GM12892 (cell line): ENCODE results near the gene PKHD1.
A peak's percentile ranks its signal among the peaks of the same experiment; 100 is the strongest.

Experiments used
- DNase-seq: peaks from one replicate; pipeline ENCODE4 v3.0.0; 2011; ENCODE audit not compliant: insufficient read length
- FAIRE-seq: peaks from 2 replicates; lab custom pipeline; 2011; peaks lifted over from hg19 to GRCh38; lab: Jason Lieb, UNC
- POLR2A ChIP-seq: IDR thresholded peaks from 2 replicates; pipeline ENCODE4 v1.6.1; 2011; ENCODE audit warnings: low read depth, low read length, control low read depth
- POLR2AphosphoS5 ChIP-seq: IDR thresholded peaks from 2 replicates; pipeline ENCODE4 v1.6.1; 2011; ENCODE audit warnings: low read depth, low read length, control low read depth
- TAF1 ChIP-seq: IDR thresholded peaks from 2 replicates; pipeline ENCODE4 v1.6.1; 2011; ENCODE audit warnings: low read depth, mild to moderate bottlenecking, control low read depth, low read length, borderline replicate concordance

Gene PKHD1

DNA sequence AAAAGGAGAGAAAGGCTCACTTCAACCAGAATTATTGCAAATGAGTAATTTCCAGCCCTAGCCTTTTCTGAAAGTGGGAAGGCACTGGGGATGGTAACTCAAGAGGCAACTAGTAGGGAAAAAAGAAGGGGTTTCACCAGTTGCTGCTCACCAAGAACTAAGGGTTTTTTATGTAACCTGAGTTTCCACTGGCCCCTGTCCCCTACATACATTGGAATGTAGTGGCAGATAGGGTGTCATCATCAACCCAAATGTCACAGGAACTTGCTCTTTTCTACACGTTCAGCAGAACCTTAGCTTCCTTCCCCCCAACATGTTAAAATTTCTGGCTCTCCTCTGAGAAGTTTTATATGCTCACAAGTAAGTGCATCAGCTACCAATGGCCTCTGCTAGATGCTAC is 38.2 kb upstream of the PKHD1 start:
- no peak for FAIRE-seq
- no peak for DNase-seq
- no peak for TF ChIP-seq POLR2AphosphoS5
- TF ChIP-seq POLR2A, result no peak
- TF ChIP-seq TAF1, result no peak

DNA sequence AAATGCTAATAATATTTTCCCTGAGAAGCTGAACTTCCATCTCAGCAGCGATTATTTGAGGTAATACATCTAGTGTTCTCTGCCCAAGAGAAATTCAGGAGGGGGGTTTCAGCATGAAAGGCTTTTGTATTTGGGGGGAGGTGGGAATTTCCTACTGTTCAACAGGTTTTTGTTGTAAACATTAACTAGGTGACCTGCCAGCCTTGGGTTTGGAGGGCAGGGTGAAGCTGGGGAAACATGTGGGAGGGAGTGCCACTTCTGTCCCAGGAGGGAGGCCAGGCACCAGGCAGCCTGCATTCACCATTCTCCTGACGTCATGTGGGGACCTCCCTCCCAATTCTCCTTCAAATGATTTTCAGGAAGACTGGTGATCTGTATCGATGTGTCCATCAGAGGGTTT is 37.7 kb upstream of the PKHD1 start:
- FAIRE-seq (no peak), DNase-seq (no peak)
- no peak for TF ChIP-seq POLR2A
- no peak for TF ChIP-seq TAF1
- no peak for TF ChIP-seq POLR2AphosphoS5

DNA sequence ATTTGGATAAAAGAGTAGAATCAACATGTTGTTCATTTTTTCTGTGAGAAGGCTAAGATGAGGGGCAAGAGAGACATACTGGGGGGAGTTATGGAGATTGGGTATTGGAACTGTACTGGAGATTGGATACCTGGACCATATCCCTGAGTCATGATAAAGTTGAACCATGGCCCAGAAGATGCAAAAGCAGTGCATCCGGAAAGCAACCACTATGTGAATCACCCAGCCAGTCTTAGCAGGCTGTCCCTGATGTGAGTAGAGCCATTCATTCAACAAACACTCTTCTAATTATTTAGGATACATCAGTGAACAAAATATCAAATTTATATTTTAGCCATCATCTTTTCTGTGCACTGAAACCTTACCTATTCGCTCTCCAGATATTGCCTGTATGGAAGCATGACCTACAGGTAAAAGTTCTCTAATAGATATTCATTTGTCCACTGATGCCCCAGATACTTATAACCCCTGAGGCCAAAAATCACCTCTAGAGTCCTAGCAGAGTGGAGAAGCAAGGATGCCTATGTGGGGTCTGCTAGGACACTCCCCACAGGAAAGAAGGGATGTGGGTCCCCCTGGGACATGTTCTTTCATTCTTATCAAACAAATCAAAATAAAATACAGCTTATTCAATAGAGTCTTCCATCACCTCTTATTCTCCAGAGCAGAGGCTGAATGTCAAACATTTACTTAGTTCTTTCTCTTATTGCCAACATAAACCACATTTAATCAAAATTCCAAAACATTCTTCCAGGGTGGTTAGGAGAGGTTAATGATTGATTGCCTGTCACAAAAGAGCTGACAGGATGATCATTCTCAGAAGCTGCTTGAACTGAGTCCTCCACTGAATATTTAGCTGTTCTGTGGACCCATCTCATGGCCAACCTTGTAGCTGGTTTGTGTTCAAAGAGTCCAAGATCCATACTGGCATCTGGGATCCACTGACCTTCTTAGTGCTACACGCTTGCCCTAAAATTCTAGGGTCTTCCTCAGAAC is 37.0 kb upstream of the PKHD1 start:
- no peak for TF ChIP-seq POLR2A
- TF ChIP-seq TAF1, result no peak
- no peak for TF ChIP-seq POLR2AphosphoS5
- FAIRE-seq, result no peak
- DNase-seq, result no peak

DNA sequence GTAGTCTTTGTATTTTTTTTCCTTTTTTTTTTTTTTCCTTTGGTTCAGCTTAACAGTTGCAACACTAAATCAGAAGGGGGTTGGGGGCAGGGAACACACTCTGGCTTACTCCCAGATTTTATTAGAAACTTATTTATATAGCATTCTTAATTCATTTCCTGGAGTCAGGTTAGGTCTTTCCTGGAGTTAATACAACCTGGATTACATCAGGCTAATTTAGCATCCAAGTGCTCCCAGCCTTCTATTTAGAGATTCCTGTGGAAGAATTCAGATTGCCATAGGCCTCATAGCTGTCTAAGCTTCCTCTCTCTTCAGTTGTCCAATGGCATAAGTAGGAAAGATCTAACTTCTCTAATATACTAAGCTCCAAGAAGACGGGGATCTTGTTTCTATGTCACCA is 35.8 kb upstream of the PKHD1 start:
- no peak for FAIRE-seq
- TF ChIP-seq POLR2A (no peak), POLR2AphosphoS5 (no peak), TAF1 (no peak)
- DNase-seq, result no peak

DNA sequence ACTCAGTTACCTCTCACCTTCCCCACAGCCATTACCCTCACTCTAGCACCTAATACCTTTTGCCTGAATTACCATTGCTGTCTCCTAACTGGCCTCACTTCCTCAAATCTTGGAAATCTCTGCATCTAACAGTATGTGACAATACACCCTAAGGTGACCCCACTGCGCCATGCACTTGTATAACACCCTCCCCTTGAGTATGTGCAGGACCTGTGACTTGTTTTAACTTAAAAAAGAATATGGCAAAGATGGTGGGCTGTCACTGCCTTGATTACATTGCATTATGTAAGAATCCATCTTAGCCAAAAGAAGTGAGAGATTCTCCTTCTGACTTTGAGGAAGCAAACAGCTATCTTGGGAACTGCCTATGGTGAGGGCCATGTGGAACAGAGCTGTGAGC is 29.9 kb upstream of the PKHD1 start:
- DNase-seq, result no peak
- no peak for FAIRE-seq
- no peak for TF ChIP-seq POLR2AphosphoS5
- TF ChIP-seq POLR2A, result no peak
- TF ChIP-seq TAF1, result no peak

DNA sequence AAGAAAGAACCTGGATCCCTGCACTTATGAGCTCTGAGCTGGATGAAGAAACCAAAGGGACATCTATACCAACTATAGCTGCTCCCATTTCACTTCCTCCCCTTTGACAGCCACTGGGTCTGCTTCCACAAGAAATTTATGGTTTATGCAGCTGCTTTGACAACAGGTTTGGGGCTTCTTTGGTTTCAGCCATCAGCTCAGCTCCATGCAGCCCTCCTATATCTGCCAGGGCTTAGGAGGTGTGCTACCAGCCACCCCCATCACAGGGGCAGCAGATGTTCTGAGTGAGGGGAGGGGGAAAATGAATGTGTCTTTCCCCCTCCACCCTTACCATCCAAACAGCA is 29.2 kb upstream of the PKHD1 start:
- FAIRE-seq (no peak), DNase-seq (no peak)
- no peak for TF ChIP-seq POLR2A
- TF ChIP-seq TAF1, result no peak
- TF ChIP-seq POLR2AphosphoS5, result no peak

DNA sequence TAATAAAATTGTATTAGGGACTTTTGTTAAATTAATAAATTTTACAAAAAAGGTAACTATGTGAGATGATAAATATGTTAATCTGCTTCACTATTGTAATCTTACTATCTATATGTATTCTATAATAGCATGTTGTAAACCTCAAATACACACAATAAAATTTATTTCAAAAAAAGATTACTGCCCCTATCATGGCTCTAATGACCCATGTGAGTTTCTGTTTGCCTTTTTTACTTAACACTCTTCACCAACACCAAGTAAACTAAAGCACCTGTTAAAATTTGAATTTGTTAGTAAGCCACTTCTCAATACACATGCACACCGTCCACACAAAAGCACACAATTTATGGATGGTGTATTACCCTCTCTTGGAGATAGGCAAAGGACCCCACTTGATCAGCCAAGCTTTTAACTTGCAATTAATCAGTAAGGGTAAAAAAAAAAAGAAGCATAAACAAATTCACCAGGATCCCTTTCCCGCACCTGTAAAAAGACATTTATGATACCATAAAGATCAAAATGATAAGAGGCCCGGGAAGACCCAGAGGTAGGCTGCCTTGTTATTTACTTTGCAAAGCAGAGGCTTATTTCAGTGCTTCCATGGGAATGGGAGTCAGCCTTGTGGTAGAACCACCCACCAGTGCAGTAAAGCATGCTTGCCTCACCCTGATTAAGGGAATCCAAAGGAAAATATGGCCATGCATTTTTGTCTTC is 28.6 kb upstream of the PKHD1 start:
- DNase-seq, result no peak
- no peak for FAIRE-seq
- TF ChIP-seq TAF1 (no peak), POLR2AphosphoS5 (no peak), POLR2A (no peak)

DNA sequence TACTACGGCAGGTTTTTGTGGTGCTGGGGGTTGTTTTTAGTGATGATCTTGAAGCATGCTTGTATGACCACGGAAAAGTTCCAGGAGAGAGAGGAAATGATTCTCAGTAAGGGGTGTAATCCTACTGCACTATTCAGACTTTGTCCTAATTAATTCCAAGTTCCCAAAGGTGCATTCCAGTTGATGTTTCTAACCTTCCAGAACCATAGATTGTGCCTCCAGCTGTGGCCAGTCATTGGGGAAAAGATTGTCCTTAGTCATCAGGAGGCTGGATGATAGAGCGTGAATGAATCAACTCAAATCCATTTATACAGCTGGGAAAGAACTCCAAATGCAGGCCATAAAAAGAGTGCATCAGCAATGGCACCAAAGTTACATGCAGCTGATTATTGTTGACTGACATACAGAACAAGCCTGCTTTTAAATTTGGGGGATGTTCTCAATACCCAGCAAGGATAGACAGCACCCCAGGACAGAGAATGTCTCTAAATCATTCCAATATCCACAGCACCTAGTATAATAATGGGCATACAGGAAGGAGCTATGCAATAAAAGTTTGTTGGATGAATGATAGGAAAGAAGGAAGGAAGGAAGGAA is 27.8 kb upstream of the PKHD1 start:
- FAIRE-seq, result no peak
- DNase-seq, result no peak
- TF ChIP-seq POLR2AphosphoS5 (no peak), POLR2A (no peak)

DNA sequence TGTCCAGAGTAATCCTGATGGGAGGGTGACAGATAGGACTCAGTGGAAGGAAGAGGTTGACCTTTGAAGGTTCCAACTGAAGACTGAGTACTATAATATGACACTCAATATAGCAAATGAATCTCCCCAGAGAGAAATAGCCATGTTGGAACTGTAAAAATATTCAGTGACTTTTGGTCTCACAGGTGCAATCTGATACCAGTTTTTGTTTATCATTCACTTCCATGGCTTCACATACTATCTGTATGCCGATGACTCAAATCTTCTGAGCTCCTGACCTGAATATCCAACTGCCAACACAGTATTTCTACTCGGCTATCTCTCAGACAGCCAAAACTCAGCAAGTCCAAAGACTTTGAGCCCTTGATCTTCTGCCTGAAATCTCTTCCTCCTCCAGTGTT is 21.8 kb upstream of the PKHD1 start:
- no peak for TF ChIP-seq TAF1
- TF ChIP-seq POLR2A, result no peak
- TF ChIP-seq POLR2AphosphoS5, result no peak
- FAIRE-seq, result no peak
- no peak for DNase-seq

DNA sequence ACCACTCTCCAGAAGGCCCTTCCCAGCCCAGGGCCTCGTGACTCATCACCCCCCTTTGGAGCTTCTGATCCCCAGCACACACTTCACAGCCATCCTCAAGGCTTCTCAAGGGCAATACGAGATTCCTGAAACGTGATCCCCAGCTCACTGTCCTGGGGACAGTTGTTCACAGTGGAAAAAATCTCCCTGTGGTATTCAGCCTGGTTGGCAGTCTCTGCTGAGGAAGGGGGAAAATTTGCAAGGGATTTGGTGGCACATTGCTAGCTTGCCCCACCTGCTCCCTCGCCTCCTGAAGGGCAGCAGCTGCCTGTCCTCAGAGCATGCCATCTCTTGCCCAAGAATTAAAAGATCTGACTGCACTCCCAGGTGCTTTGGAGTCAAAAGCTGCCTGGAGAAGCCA is 20.7 kb upstream of the PKHD1 start:
- TF ChIP-seq POLR2AphosphoS5, result no peak
- no peak for TF ChIP-seq POLR2A
- no peak for TF ChIP-seq TAF1
- DNase-seq (no peak), FAIRE-seq (no peak)

DNA sequence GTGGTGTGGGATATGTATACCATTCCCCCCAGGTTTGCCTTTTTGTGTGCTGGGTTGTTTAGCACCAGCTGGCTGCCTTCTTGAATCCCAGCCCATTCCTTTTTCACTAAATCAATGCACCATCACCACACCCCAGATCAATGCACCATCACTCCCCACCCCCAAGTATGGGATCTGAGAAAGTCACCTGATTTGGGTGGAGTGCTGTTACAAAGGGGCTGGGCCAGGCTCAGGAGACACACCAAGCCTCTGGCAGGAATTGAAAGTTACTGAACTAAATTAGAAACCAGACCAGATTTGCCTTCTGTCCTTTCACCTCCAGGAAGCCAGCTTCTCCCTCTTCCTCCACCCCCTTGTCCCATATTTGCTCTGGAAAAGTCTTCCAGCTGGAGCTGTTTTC is 19.6 kb upstream of the PKHD1 start:
- TF ChIP-seq TAF1 (no peak), POLR2A (no peak), POLR2AphosphoS5 (no peak)

More for the DNA sequence above, 19.6 kb upstream of the PKHD1 start:
- DNase-seq (no peak), FAIRE-seq (peak; percentile 21)
